Uterus (tissue), 2 donors: ENCODE results near the gene ZDHHC18.

Experiments used
- POLR2A ChIP-seq, 2 donors: fragments of 450-650 bp; IDR thresholded peaks; one replicate each; pipeline ENCODE4 v1.6.1; 2016; ENCODE audit warnings: antibody characterized with exemption in 2 of 2, mild to moderate bottlenecking in 1 of 2, moderate library complexity in 1 of 2
- TF ChIP-seq, protein P1 (sequence below), 4 experiments: fragments of 200-600 bp in 2 of 4; fragments of 450-650 bp in 2 of 4; sonication (generic) in 2 of 4; IDR thresholded peaks; one replicate each; pipeline ENCODE4 v1.5.1; 2016 to 2019; ENCODE audit warnings: antibody characterized with exemption in 4 of 4, mild to moderate bottlenecking in 2 of 4, moderate library complexity in 1 of 4

DNA sequence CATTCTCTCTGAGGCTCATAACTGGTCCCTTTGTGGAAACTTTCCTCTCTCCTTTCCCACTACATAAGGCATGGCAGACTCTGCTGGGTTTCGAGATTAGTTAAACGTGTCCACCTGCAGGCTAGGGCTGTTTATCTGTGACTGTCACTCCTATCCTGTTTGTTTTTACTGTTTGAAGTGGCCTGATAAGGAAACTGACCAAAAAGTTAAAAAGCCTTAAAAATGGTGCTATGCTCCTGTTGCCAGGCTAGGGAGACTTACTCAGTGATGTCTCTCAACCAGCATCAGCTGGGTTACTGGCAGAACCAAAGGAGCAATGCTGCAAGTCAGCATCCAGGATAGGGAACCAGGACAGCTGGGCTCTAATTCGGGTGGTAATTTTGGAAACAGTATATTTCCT is 34.9 kb upstream of the ZDHHC18 start:
- TF ChIP-seq, protein P1, sequence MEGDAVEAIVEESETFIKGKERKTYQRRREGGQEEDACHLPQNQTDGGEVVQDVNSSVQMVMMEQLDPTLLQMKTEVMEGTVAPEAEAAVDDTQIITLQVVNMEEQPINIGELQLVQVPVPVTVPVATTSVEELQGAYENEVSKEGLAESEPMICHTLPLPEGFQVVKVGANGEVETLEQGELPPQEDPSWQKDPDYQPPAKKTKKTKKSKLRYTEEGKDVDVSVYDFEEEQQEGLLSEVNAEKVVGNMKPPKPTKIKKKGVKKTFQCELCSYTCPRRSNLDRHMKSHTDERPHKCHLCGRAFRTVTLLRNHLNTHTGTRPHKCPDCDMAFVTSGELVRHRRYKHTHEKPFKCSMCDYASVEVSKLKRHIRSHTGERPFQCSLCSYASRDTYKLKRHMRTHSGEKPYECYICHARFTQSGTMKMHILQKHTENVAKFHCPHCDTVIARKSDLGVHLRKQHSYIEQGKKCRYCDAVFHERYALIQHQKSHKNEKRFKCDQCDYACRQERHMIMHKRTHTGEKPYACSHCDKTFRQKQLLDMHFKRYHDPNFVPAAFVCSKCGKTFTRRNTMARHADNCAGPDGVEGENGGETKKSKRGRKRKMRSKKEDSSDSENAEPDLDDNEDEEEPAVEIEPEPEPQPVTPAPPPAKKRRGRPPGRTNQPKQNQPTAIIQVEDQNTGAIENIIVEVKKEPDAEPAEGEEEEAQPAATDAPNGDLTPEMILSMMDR (IDR thresholded peaks at IDR 0.05) = no peak
- TF ChIP-seq POLR2A (IDR thresholded peaks at IDR 0.05) = no peak
